ENCODE results near the gene HHIPL1.

DNA sequence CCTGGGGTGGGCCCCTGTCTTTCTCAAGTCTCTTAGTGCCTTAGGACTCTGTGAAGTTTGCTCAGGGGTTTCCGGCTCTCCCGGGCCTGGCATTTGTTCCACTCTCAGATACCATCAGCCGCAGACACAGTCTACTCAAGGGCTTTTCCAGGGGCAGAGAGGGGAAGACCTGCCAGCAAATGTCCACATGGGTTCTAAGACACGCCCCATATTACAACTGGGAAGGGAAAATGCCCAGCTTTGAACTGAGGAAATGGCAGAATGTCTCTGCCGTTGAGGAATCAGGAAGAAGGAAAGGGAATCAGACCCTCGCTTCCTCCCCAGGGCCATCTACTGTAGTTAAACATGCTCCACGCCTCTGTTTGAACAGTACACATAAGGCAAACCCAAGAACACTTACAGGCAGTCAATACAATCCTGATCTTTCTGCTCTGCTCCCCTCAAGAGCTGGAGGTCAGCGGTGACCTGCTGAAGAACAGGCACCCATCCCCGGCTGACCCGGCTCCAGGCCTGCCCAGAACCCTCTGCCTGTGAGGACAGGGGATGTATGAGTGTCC is 48.8 kb upstream of the HHIPL1 start:
- TF ChIP-seq, protein P1, sequence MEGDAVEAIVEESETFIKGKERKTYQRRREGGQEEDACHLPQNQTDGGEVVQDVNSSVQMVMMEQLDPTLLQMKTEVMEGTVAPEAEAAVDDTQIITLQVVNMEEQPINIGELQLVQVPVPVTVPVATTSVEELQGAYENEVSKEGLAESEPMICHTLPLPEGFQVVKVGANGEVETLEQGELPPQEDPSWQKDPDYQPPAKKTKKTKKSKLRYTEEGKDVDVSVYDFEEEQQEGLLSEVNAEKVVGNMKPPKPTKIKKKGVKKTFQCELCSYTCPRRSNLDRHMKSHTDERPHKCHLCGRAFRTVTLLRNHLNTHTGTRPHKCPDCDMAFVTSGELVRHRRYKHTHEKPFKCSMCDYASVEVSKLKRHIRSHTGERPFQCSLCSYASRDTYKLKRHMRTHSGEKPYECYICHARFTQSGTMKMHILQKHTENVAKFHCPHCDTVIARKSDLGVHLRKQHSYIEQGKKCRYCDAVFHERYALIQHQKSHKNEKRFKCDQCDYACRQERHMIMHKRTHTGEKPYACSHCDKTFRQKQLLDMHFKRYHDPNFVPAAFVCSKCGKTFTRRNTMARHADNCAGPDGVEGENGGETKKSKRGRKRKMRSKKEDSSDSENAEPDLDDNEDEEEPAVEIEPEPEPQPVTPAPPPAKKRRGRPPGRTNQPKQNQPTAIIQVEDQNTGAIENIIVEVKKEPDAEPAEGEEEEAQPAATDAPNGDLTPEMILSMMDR (IDR thresholded peaks at IDR 0.05; ENCODE audit: insufficient read depth, low read depth, low read length), result no peak
- TF ChIP-seq EZH2 (IDR thresholded peaks at IDR 0.05; ENCODE audit: insufficient read depth, low read length), result no peak
